ENCODE results near the gene ADCYAP1R1.

Gene ADCYAP1R1

DNA sequence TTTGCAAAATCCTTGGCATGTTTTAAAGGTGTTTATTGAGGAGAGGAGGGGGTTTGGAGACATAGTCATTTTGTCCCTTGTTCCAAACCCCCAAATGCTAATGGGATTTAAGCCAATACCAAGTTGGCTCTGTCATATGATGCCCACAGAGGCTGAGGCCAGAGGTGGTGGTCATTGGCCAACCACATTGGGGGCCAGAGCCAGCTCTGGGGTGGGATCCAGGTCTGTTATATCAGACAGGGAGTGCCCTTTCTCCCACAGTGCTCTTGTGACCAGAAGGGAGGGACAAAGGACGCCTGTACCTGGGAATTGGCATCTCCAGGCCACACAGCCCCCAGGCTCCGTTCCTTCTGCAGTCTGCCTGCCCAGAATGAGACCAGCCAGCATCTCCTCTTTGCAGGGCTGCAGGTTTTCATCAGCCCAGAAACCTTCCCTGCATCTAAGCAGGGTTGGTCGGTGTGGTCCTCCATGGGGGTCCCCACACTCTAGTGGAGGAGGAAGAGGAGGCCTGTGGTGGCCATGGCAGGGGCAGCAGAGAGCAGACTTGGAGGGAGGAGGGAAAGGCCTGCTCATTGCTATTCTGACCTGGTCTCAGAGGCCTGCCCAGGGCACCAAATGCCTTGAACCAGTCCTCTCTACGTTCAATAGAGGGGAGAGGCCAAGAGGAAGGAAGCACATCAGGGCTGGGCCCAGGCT lies 17.9 kb downstream of the ADCYAP1R1 start:
- DNase-seq: no peak

DNA sequence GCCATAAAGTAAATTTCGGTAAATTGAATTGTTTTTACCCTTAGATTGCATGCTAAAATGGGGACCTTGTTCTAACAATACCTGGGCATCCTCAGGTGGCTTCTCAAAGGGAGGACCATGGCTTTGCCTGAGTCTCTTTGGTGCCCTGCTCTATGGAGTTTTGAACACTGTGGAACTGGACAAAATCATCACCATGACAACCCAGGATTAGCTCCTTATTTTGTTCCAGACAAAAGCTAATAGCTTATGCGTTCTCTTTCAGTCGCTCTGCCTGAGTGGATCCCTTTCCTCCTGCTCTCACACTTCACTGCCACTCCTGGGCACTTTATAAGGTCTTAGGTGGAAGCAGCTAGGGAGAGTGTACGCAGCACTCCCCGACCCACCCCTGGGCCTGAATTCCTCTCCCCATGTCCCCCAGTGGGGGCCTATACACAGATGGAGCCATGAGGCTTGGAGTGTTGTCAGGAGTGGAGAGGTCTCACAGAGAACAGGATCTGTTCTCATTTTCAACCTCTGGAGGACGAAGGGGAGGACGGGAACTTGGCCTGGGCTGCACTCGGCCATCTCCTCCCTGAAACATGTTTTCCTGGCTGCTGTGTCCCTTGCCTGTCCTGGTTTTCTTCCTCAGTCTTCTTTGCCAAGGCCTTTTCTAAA lies 19.0 kb downstream of the ADCYAP1R1 start:
- no peak for DNase-seq

DNA sequence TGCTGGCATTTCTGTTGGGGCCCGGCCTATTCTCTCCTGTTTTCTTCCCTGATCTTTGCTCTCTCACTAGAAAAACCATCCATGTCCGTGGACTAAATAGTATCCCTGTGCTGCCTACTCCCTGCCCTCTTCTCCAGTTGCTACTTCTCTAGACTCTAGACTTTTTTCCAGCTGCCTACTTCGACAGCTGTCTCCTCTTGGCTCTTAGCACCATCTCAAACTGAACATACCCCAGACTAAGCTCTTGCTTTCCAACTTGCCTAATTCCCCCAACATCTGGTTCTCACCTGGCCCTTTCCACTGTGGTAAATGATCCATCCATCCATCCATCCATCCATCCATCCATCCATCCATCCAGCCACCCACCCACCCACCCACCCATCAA lies 19.5 kb downstream of the ADCYAP1R1 start:
- no peak for DNase-seq

DNA sequence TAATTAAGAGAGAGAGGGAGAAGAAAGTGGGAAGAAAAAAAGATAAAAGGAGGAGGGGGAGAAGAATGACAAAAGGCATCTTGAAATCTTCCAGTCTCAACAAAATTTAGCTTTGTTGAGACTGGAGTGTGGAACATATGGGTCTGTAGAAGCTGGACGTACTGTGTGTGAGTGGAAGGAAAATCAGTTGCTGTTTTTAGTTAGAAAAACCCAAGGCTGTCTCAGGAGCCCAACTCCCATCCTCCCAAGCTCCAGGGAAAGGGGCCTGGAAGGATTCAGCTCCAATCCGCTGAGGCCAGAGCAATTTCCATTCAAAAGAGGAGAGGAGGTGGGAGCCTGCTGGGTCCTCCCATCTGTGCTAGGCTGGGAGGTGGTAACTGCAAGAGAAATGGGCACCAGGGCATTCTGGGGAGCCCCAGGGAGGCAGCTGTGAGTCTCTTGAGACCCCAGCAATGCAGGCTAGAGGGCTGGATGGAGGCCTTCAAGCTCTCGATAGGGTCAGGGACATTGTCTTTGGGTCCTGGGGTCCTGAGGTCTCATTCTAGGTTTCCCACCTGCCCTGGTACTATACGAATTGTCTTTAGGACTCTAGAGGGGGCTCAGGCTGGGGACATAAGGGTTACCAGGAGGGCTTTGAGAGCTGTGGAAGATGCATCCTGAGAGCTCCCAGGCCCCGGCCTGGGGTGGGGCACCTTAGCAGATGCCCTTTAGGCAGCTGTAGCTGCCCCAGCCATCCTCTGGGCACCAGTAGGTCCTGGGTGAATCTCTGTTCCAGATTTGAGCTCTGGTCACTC lies 21.4 kb downstream of the ADCYAP1R1 start:
- no peak for DNase-seq

DNA sequence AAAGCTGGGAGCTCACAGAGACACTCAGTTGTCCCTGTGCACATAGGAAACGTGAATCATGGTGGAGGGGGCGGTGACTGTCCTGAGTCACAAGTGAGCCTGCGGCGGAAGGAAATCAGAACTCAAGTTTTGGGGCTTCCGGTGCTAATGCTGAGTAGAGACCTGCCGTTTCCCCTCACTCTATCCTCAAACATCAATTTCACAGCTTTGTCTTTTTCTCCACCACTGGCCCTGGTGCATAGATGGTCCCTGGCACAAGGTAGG lies 21.9 kb downstream of the ADCYAP1R1 start:
- no peak for DNase-seq

DNA sequence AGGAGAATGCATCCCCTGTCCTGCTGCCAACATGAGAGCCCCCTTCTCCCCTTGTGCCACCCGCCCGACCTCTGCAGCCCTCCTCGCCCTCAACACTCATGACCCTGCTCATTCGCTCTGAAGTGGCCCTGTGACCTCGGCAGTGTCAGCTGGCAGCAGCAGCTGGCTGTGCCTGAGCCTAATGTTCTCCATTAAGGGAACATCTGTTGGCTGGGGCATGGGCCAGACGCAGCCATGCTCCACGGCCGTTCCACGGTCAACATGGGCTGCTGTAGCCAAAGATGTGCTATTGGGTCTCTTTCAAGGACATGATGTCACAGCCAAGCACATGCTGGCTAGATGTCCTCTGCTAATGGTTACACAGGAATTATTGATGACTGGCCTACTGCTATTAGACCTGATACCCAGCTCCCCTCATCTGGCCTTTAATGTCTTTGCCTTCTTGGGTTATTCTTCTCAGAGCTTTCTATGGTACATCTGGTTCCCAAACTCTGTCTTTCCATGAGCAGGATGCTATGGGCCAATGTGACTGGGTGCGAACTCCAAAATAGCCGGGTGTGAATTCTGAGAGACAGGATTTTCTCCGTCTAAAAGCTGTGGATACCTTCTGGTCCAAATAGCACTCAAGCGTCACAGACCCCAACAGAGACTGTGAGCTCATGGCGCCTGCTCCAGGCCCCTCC lies 22.4 kb downstream of the ADCYAP1R1 start:
- DNase-seq: no peak

DNA sequence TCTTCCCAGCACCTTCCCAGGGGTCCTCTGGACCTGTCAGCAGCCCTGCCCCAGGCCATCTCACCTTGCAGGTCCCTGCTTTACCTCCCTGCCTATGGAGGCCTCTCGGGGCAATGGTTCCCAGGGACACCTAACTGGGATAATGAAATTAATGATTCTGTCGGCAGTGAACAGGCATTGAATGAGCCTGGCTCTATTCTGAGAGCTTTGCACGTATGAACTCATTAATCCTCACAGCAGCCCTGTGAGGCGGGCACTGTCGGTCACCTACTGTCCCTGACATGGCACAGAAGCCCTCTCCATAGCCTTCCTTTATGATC lies 22.9 kb downstream of the ADCYAP1R1 start:
- DNase-seq: no peak

DNA sequence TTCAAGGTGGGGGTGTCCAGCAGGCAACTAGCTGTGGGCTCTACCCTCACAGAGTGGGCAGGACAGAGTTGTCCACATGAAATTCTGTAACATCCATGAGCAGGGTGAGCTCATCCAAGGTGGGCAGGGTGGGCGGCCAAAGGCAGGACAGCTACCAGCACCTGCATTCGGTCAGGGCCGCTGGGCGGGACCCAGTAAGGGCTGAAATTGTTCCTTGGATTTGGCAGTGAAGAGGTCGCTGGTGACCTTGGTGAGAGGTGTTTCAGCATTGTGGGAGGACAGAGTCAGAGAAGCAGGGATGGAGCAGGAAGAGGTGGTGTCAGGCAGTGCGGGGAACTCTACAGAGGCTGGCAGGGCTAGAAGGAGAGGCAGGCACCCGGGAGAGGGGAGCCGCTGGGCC lies 23.9 kb downstream of the ADCYAP1R1 start:
- DNase-seq: no peak

DNA sequence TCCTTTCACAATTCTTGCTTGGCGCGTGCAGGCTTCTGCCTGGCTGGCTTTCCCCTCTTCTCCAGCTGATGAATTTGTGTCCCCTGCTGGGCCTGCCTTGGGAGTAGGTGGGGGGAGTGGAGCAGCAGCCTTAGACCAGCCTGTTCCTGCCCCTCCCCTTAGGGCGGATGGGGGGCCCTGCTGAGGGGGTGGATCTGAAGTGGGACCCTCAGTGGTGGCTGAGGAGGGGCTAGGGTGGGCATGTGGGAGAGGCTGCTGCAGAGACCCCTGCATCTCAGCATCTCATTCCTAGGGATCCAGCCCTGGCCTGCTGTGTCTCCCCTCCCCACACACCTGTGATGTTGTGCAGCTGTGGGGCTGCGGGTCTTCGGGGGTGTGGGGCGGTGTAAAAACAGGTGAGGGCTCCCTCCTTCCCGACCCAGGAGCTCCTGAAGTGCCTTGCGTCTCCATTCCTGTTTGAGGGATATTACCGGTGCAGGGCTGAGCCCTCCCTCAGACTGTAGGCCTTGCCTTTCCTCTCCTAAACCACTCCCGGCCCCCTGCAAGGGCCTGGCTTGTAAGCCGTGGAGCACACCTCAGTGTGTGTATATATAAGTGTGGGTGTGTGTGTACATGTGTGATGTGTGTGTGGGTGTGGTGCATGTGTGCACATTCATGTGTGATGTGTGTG lies 24.7 kb downstream of the ADCYAP1R1 start:
- no peak for DNase-seq

DNA sequence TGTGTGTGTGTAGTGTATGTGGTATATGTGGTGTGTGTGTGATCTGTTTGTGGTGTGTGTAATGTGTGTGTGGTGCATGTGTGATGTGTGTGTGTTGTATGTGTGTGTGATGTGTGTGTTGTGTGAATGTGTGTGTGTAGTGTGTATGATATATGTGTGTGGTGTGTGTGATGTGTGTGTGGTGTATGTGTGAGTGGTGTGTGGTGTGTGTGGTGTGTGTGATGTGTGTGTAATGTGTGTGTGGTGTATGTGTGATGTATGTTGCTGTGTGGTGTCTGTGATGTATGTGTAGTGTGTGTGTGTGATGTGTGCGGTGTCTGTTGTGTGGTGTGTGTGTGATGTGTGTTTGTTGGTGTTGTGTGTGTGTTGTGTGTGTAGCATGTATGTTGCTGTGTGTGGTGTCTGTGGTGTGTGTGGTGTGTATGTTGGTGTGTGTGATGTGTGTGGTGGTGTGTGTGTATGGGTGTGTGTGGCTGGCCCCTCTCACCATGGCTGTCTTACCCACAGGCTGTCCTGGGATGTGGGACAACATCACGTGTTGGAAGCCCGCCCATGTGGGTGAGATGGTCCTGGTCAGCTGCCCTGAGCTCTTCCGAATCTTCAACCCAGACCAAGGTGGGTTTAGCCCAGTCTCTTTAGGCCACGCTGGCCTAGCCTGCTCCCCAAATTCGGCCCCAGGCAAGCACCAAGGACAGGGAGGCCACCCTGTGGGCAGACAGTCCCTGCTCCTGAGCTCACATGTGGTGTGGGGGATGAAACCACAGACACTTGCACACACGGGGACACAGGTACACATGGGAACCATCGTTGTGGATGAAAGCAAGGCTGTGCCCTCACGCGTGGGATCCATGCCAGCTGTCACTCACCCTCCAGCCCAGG lies 25.6 kb downstream of the ADCYAP1R1 start:
- no peak for DNase-seq

DNA sequence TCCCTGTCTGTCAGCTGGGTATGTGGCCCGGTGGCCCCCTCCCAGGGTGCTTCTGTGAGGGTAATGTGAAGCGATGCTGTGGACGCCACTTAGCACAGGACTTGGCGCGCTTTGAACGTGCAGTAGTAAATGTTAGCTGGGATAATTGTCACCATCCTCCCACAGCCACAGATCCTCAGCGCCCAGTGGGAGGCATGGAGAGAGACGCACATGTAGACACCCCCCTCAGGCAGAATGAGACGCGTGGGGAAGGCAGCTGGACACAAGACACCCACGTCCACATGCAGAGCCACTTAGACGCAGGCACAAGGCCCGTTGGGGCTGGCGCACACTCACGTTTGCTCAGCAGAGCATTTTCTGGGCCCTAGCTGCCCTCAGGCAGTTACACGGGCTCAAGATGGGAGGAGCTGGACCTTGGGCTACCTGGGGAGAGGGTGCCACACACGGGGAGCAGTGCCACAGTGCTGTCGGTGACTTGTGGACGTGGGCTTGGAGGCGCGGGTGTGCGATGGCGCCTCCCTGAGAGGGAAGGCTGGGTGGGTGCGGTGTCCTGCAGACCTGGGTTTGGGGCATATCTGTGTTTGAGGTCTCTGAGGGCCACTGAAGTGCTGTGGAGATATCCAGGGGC lies 26.4 kb downstream of the ADCYAP1R1 start:
- DNase-seq: no peak

DNA sequence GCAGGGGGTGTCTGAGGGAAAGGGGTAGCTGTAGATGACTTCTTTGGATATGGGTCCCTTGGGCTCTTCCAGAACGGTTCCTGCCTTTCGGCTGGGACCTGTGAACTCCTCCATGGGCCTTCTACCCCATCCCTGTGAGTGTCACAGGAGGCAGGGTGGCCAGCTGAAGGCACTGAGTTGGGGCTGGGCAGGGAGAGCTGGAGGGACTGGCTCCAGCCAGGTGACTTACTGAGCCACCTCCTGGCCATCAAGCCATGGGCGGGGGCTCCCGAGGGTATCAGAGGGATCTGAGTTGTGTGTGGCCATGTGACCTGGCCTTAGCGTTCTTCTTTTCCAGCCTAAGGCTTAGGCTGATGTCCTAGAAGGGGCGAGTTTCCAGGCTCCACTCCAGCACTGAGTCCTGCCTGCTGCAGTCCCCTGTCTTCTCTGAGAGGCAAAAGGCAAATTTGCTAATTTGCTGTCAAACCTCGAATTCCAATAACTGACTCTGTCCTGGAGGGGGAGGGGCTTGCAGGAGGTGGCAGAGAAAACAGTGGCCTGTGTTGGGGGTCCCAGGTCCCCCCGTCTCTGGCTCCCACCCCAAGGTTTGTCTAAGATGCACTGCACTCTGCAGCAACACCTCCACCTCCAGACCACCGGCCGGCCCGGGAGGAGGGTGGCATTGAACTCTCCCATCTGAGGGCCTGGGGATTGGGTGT lies 27.2 kb downstream of the ADCYAP1R1 start:
- no peak for DNase-seq

DNA sequence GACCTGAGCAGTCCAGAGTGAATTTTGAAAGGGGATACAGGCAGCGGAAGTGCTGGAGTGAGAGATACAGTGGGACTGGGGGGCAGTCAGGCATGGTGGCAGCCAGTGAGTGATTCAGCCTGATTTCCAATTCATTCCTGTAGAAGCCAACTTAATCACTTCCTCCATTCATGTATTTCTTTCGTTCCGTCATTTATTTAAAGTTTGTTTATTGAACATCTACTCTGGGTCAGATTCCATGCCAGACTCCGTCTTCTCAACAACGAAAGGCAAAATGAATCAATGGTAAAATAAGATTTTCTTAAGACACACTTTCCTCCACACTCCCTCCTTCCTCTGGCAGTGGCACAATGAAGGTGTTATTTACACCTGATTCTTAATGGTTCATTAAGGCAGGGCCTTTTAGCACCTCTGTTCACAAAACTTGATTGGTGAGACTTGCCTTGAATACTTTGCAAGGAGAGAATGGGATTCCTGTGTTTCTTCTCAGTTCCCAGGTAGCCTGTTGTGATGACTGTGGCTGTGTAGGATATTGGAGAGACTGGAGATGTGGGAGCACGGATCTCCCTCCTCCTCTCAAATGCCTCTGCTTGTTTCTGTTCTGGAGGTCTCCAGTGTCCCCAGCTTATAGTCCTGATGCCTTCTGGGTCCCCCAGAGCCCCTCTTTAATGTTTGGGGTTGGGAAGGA lies 27.9 kb downstream of the ADCYAP1R1 start:
- no peak for DNase-seq

DNA sequence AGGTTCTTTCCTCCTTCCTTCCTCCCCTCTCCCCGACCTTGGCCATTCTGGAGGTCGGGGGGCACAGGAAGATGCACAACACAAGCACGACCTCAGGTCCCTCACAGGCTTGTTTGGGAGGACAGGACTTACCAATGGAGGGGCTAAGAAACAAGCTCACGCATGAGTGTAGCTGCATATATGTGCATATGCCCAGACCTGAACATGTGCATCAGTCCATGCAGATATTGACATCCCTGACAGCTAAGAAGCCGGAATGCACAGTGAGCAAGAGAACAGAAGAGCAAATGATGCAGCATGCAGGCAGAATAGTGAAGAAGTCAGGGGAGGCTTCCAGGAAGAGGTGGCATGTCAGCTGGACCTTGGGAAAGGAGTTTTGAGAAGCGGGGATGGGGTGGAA lies 28.7 kb downstream of the ADCYAP1R1 start:
- DNase-seq: no peak

DNA sequence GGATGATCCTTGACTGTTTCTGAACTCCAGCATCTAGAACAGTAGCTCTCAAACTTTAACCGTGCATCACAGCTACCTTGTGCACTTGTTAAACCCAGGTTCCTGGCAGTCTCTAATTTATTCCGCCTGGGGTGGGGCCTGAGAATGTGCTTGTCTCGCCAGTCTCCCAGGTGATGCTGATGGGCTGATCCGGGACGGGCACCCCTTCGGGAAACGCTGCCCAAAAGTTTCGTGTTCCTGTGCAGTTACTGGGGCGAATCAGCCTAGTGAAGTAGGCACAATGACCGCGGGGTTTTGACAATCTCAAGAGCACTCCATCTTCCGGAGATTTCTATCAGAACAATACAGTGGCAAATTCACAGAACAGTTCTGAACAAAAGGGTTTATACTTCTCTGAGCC lies 29.9 kb downstream of the ADCYAP1R1 start:
- DNase-seq: no peak

DNA sequence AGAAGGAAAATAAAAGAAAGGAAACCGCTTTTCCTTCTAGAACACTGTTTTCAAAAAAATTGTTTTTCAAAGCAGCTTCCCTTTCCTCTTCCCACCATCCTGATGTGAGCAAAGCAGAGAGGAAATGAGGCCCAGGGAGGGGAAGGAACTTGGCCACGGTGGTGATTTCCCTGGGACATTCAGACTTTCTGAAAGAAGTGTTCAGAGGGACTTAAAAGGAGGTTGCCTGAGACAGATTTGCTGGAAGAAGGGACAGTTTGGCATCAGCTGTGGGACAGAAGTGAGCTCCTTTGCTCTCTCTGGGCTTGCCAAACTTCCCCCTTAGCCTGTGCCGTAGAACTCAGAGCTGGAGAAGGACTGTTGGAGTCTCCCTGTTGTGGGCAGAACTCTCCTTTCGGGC lies 30.3 kb downstream of the ADCYAP1R1 start:
- DNase-seq: no peak

DNA sequence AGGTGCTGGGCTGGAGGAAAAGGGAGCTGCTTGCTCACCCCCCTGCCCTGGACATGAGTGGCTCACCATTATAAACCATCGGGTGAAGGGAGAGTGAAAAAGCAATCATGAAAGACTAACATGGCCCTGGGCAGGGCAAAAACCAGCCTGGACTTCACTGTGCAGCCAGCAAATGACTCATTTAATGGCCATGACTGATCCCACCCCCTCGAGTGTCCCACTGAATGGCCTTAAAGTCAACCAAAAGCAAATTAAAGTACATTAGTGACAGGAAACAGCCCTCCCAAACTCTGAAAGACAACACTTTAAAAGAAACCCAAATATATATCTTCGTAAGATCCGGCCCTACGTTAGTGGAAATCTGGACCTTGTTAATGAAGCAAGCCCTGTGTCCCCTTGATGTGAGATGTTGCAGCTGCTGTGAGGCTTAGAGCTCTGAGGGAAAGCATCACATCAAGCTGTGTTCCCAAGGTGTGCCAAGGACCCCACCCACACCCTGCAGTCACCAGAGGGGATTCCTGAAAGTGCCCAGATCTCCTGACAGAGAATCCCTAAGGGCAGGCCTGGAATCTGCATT lies 31.2 kb downstream of the ADCYAP1R1 start:
- no peak for DNase-seq

DNA sequence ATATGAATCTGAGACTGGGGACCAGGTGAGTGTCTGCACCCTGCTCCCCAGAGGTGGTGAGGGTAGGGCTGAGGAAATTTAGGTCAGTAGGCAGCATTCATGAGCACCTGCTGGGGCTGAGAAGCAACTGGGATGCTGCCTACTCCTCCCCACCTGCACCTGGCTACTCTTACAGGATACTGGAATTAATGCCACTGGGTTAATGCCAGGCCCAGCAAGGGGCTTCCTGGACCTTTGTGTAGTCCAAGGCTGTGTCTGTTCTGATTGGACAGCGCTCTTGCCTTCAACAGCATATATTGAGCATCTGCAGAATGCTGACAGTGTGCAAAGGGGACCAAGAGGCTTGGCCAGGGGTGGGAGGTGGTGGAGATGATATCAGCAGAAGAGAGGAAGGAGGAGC lies 32.1 kb downstream of the ADCYAP1R1 start:
- DNase-seq: no peak

DNA sequence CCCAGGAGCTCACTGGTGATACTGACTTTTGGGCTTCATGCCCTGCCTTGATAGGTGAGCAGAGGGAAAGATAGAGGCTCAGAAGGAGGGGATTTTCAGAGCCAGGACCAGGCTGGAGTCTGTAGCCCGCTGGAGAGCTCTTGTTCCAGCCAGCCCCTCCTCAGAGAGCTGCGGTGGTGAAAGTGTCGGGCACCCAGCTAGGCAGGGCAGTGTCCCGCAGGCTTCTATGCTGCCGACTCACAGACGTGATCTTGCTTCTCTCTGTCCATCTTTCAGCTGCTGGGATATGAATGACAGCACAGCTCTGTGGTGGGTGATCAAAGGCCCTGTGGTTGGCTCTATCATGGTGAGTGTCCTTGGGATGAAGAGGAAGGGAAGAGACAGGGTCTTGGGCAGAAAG lies 35.2 kb downstream of the ADCYAP1R1 start:
- DNase-seq: no peak

DNA sequence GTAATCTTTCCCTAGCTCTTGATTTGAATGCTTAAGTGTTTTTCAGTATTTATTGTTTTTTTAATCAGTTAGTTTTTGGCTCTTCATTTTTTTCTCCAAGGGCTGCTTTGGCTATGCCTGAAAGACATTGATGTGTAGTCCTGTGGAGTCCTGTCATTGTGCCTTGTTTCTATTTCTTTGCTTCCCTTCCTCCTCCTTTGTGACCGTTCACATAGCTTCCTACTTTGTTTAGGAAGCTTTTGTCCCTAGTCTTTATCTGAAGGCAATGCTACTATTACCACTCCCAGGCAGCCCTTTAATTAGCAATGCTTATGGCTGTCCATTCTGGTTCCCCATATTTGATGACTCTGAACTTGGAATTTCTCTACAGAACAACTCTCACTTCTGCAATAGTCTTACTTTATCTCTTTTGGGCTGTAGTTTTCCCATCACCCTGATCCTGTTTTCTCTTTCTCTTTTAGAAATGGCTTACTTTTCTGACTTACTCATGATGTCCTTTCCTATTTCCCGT lies 39.9 kb downstream of the ADCYAP1R1 start:
- DNase-seq: no peak
